Activated CD8-positive, alpha-beta memory T cell treated with anti-CD3 and anti-CD28 coated beads, Interleukin-2, amount 50 U/mL, for 1 hour (primary cell): Measurements from ENCODE around the gene KLK1.

ENCODE experiments used
- DNase-seq: peaks from one replicate; pipeline ENCODE4 v3.0.0-alpha.2; 2020; ENCODE audit errors: extremely low read depth

The KLK1 gene

DNA sequence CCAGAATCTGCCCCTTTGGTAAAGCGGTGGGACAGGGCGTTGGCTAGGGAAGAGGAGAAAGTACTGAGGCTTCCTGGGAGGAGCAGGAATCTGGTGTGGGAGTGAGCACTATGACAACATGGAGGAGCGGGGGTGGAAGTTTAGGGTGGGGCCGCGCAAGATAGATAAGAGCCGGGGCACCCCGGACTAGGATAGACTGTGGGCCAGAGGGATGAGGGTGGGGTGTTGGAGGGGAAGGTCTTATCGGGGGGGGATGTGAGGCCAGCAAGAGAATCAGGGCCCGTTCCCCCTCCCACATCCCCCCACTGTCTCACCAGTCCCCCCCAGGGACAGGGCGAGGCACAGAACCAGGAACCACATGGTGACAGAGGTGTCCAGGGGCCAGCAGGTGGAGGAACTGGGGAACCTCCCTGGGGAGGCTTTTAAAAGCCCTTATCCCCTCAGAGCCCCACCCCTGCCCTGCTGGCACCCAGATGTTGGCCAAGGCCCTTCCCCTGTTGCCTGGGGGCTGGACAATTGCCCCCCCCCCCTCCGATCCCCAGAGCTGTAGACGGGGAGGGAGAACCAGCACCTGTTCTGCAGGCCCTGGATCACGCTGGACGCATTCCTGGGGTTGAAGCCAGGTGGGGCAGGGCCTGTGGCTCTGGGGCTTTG, at the start of gene KLK1:
TSS of gene KLK1 (minus strand) at position 399 of the 654 bp plus-strand sequence. CDS start at position 360, 39 bp downstream.
- no peak for DNase-seq

DNA sequence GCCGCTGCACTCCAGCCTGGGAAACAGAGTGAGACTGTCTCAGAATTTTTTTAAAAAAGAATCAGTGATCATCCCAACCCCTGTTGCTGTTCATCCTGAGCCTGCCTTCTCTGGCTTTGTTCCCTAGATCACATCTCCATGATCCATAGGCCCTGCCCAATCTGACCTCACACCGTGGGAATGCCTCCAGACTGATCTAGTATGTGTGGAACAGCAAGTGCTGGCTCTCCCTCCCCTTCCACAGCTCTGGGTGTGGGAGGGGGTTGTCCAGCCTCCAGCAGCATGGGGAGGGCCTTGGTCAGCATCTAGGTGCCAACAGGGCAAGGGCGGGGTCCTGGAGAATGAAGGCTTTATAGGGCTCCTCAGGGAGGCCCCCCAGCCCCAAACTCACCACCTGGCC, 49.5 kb upstream of the KLK1 start, which contains the start of gene KLK2:
TSS of gene KLK2 (plus strand) at position 384 of the 400 bp plus-strand sequence. CDS start 35 bp downstream, outside the sequence.
- no peak for DNase-seq

GRCh38 chr19:50870417-50871089, 47.0 kb upstream of the KLK1 start:
- no peak for DNase-seq

- DNase-seq = no peak
Measured at GRCh38 chr19:50869479-50869878, 45.9 kb upstream of the KLK1 start.

DNA sequence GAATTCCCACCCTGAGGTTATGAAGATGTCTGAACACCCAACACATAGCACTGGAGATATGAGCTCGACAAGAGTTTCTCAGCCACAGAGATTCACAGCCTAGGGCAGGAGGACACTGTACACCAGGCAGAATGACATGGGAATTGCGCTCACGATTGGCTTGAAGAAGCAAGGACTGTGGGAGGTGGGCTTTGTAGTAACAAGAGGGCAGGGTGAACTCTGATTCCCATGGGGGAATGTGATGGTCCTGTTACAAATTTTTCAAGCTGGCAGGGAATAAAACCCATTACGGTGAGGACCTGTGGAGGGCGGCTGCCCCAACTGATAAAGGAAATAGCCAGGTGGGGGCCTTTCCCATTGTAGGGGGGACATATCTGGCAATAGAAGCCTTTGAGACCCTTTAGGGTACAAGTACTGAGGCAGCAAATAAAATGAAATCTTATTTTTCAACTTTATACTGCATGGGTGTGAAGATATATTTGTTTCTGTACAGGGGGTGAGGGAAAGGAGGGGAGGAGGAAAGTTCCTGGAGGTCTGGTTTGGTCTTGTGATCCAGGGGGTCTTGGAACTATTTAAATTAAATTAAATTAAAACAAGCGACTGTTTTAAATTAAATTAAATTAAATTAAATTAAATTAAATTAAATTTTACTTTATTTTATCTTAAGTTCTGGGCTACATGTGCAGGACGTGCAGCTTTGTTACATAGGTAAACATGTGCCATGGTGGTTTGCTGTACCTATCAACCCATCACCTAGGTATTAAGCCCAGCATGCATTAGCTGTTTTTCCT, 38.1 kb upstream of the KLK1 start:
- no peak for DNase-seq

- no peak for DNase-seq
Measured at GRCh38 chr19:50861010-50861409, 37.4 kb upstream of the KLK1 start.

DNA sequence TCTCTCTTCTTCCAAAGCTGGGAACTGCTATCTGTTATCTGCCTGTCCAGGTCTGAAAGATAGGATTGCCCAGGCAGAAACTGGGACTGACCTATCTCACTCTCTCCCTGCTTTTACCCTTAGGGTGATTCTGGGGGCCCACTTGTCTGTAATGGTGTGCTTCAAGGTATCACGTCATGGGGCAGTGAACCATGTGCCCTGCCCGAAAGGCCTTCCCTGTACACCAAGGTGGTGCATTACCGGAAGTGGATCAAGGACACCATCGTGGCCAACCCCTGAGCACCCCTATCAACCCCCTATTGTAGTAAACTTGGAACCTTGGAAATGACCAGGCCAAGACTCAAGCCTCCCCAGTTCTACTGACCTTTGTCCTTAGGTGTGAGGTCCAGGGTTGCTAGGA, 36.3 kb upstream of the KLK1 start:
- no peak for DNase-seq

- no peak for DNase-seq
Measured at GRCh38 chr19:50858886-50859285, 35.3 kb upstream of the KLK1 start.

- no peak for DNase-seq
Measured at GRCh38 chr19:50857366-50857765, 33.8 kb upstream of the KLK1 start.

- no peak for DNase-seq
Measured at GRCh38 chr19:50854636-50855410, 31.2 kb upstream of the KLK1 start, which contains the start of gene KLK3. Gene KLK3 (plus strand): TSS chr19:50854915. CDS start chr19:50854956, 41 bp downstream.

DNA sequence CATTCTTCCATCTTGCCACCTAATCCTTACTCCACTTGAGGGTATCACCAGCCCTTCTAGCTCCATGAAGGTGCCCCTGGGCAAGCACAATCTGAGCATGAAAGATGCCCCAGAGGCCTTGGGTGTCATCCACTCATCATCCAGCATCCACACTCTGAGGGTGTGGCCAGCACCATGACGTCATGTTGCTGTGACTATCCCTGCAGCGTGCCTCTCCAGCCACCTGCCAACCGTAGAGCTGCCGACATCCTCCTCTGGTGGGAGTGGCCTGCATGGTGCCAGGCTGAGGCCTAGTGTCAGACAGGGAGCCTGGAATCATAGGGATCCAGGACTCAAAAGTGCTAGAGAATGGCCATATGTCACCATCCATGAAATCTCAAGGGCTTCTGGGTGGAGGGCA, 28.0 kb upstream of the KLK1 start:
- no peak for DNase-seq

DNA sequence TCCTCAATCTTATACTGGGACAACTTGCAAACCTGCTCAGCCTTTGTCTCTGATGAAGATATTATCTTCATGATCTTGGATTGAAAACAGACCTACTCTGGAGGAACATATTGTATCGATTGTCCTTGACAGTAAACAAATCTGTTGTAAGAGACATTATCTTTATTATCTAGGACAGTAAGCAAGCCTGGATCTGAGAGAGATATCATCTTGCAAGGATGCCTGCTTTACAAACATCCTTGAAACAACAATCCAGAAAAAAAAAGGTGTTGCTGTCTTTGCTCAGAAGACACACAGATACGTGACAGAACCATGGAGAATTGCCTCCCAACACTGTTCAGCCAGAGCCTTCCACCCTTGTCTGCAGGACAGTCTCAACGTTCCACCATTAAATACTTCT, 27.2 kb upstream of the KLK1 start:
- no peak for DNase-seq

DNA sequence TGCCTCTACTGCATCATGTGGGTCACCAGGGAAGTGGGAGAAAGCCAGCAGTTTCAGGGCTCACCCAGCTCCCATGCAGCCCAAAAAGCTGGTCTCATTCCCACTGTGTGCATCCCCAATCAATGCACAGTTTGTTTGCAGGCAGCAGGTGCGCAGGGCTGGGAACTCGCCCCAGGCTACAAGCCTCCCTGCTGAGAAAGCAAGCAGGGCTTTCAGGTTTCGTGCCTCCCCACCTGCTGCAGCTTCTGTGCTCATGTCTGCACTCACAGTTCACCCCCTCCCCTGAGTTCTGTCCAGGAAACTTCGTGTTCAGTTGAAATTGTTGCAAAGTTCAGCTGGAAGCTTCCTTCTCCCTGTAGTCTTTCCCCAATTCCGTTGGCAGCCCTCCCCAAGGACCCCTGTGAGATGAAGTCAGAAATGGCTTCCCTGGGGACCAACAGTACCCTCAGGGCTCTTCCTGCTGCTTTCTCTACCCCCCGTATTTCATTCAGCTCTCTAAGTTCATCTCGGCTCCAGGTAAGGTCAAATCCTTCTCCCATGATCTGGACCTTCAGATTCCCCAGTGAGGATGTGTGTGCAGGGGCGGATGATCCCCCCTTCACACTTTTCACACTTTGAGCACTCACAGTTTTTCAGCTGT, 20.8 kb upstream of the KLK1 start:
- DNase-seq = no peak

DNA sequence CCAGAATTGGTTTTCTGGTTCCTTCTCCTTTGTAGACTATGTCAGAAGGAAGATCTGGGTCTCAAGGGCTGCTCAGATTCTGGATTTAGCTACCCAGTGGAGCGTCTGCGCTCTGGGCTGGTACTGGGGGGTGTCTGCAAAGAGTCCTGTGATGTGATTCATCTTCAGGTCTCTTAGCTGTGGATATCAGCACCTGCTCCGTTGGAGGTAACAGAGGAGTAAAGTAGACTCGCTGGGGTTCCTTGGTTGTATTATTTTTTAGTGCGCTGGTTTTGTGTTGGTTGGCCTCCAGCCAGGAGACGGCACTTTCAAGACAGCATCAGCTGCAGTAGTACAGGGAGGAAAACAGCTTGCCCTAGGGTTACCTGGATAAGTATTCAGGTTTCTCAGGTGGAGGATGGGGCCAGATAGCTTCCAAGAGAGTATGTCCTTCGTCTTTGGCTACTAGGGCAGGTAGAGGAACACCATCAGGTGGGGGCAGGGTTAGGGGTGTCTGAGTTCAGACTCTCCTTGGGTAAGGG, 20.2 kb upstream of the KLK1 start:
- no peak for DNase-seq

- no peak for DNase-seq
Measured at GRCh38 chr19:50843205-50843604, 19.6 kb upstream of the KLK1 start.

DNA sequence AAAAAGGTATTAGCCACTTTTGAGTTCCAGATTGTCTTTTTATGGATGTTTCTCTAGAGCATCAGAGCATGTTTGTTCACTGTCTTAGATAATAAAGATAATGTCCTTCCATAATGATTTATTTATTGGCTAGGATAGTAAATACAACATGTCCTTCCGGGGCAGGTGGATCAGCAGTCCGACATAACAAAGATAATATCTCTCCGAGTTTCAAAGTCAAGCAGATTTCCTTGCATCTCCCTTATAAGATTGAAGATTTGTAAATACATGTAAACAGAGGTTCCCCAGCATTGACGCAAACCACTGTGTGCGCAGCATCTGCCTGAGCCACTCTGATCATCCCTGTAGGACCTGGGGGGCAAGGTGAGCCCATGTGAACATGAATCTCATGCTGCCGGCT, 18.5 kb upstream of the KLK1 start:
- no peak for DNase-seq

DNA sequence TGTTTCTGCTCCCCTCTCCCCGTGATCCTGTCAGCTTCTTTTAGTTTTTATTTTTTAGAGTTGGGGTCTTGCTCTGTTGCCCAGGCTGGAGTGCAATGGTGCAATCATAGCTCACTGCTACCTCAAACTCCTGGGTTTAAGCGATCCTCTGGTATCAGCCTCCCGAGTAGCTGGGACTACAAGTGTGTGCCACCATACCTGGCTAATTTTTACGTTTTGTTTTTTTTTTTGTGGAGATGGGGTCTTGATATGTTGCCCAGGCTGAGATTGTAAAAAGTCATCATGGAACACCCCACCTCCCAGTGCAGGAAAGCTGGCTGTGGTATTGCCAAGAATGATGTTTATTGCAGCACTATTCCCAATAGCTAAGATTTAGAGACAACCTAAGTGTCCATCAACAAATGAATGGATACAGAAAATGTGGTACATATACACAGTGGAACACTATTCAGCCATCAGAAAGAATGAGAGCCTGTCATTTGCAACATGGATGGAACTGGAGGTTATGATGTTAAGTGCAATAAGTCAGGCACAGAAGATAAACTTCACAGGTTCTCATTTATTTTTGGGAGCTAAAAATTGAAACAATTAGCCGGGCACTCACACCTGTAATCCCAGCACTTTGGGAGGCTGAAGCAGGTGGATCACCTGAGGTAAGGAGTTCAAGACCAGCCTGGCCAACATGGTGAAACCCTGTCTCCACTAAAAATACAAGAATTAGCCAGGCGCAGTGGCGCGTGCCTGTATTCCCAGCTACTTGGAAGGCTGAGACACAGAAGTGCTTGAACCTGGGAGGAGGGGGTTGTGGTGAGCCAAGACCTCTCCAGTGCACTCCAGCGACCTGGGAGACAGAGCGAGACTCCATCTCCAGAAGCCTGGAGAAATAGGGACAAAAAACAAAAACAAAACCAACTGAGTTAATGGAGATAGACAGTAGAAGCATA, 16.4 kb upstream of the KLK1 start:
- DNase-seq = no peak

- DNase-seq = no peak
Measured at GRCh38 chr19:50838239-50838638, 14.7 kb upstream of the KLK1 start.

GRCh38 chr19:50837300-50837699, 13.7 kb upstream of the KLK1 start:
- no peak for DNase-seq
